Measurements from ENCODE around the gene RUNDC1. TPM values are rescaled to one million over a fixed set of nuclear protein-coding genes. Genes with fewer than 3 reads are reported as not detected.

RUNDC1 gene
- polyA plus RNA-seq, 1 experiment: 12.9 TPM

- H3K4me3 ChIP-seq (ENCODE audit: low read depth, low read length): no peak overlapping the region
- DNase-seq (ENCODE audit: low read depth): no peak
- H3K36me3 ChIP-seq (ENCODE audit: control insufficient read depth, insufficient read depth, low read length): peaks cover 22% of the 10 kb centered on the region
- POLR2A ChIA-PET: no interaction called here
- CTCF ChIA-PET: interaction anchor here (0.5 to 2.1 kb wide), 2 partner anchors 12 to 402 kb away, joined by 4 to 5 read pairs; no protein-coding TSS in a partner anchor
- no peak for TF ChIP-seq CTCF (IDR thresholded peaks at IDR 0.05; ENCODE audit: insufficient read depth, low read depth, low read length)
- H3K27me3 ChIP-seq (ENCODE audit: control insufficient read depth, insufficient read depth, low read length): no peaks in the 10 kb centered on the region
Measured at GRCh38 chr17:43011728-43012472, 31.5 kb downstream of the RUNDC1 start.

GRCh38 chr17:43013296-43013695 lies 32.9 kb downstream of the RUNDC1 start:
- TF ChIP-seq CTCF (IDR thresholded peaks at IDR 0.05; ENCODE audit: insufficient read depth, low read depth, low read length): no peak
- peaks cover 29% of the 10 kb centered on the region for H3K36me3 ChIP-seq (ENCODE audit: control insufficient read depth, insufficient read depth, low read length)
- no peak for DNase-seq (ENCODE audit: low read depth)
- H3K27me3 ChIP-seq (ENCODE audit: control insufficient read depth, insufficient read depth, low read length): no peaks in the 10 kb centered on the region
- POLR2A ChIA-PET: no interaction called here
- no peak overlapping the region for H3K4me3 ChIP-seq (ENCODE audit: low read depth, low read length)
- CTCF ChIA-PET: no interaction called here

- TF ChIP-seq CTCF (IDR thresholded peaks at IDR 0.05; ENCODE audit: insufficient read depth, low read depth, low read length): no peak
- H3K4me3 ChIP-seq (ENCODE audit: low read depth, low read length): no peak overlapping the region
- no peak for DNase-seq (ENCODE audit: low read depth)
- ChIA-PET CTCF (no interaction called here), POLR2A (no interaction called here)
- H3K36me3 ChIP-seq (ENCODE audit: control insufficient read depth, insufficient read depth, low read length): peaks cover 33% of the 10 kb centered on the region
- H3K27me3 ChIP-seq (ENCODE audit: control insufficient read depth, insufficient read depth, low read length): no peaks in the 10 kb centered on the region
Measured at GRCh38 chr17:43014020-43014648, 33.8 kb downstream of the RUNDC1 start.

- DNase-seq (ENCODE audit: low read depth): no peak
- Histone ChIP-seq H3K36me3 (ENCODE audit: control insufficient read depth, insufficient read depth, low read length) (peaks cover 33% of the 10 kb centered on the region), H3K4me3 (ENCODE audit: low read depth, low read length) (no peak overlapping the region), H3K27me3 (ENCODE audit: control insufficient read depth, insufficient read depth, low read length) (no peaks in the 10 kb centered on the region)
- ChIA-PET CTCF (interaction anchor here (0.7 to 1.4 kb wide), 2 partner anchors 9 to 17 kb away, joined by 3 read pairs; partner anchors contain the start of gene RPL27), POLR2A (interaction anchor here (0.6 kb wide), 1 partner anchor 162 kb away, joined by 3 read pairs; no protein-coding TSS in a partner anchor)
- TF ChIP-seq CTCF (IDR thresholded peaks at IDR 0.05; ENCODE audit: insufficient read depth, low read depth, low read length): no peak
Measured at GRCh38 chr17:43014649-43015542, 34.5 kb downstream of the RUNDC1 start.
